HFF-Myc (cell line): ENCODE data around the gene KCNJ6.

Source experiments
- DNase-seq: peaks from one replicate; pipeline ENCODE4 v3.0.0-alpha.2; 2011; ENCODE audit warnings: low read depth; ENCODE audit errors: extremely low read depth
- H3K4me3 ChIP-seq: replicated peaks from 2 replicates; pipeline ENCODE4 v1.5.1; 2011; ENCODE audit warnings: low read depth, mild to moderate bottlenecking, control low read depth, low read length
- CTCF ChIP-seq: IDR thresholded peaks from 2 replicates; pipeline ENCODE4 v1.5.1; 2012; ENCODE audit warnings: mild to moderate bottlenecking, low read depth, low read length, control low read depth; ENCODE audit errors: missing control alignments

The KCNJ6 gene

GRCh38 chr21:37815893-37816292 lies 100.4 kb downstream of the KCNJ6 start:
- DNase-seq: no peak
- H3K4me3 ChIP-seq: no peak overlapping the region
- no peak for TF ChIP-seq CTCF

- no peak for TF ChIP-seq CTCF
- no peak overlapping the region for H3K4me3 ChIP-seq
- DNase-seq: no peak
These were observed 104.5 kb downstream of the KCNJ6 start for GRCh38 chr21:37811711-37812110.

- DNase-seq: no peak
- no peak for TF ChIP-seq CTCF
- H3K4me3 ChIP-seq: no peak overlapping the region
These were observed 108.0 kb downstream of the KCNJ6 start for GRCh38 chr21:37808261-37808660.

- no peak overlapping the region for H3K4me3 ChIP-seq
- DNase-seq: no peak
- no peak for TF ChIP-seq CTCF
These were observed 111.0 kb downstream of the KCNJ6 start for GRCh38 chr21:37805266-37805665.

GRCh38 chr21:37804001-37804400 lies 112.3 kb downstream of the KCNJ6 start:
- no peak for TF ChIP-seq CTCF
- no peak for DNase-seq
- no peak overlapping the region for H3K4me3 ChIP-seq

GRCh38 chr21:37803101-37803651 lies 113.1 kb downstream of the KCNJ6 start:
- DNase-seq: no peak
- H3K4me3 ChIP-seq: no peak overlapping the region
- TF ChIP-seq CTCF: no peak

GRCh38 chr21:37800456-37801061 lies 115.7 kb downstream of the KCNJ6 start:
- H3K4me3 ChIP-seq: no peak overlapping the region
- TF ChIP-seq CTCF: no peak
- no peak for DNase-seq
